Neural cell (in vitro differentiated cells): ENCODE data around the gene COL13A1. TPM values are rescaled to one million over a fixed set of nuclear protein-coding genes. Genes with fewer than 3 reads are reported as not detected.

Experiments
- H2AFZ ChIP-seq: fragments of 200-600, 300-800 bp; sonication (generic), shearing (Covaris generic); 2 replicates; pipeline ENCODE4 v1.6.0; 2014; ENCODE audit warnings: low read depth, mild to moderate bottlenecking, antibody characterized with exemption, low read length, moderate library complexity
- H3F3A ChIP-seq: fragments of 200-600 bp; shearing (Covaris generic); 2 replicates; pipeline ENCODE4 v1.6.1; 2016; ENCODE audit warnings: mild to moderate bottlenecking, moderate library complexity, mixed read lengths, antibody characterized with exemption, low read length; ENCODE audit not compliant: insufficient read depth, poor library complexity, severe bottlenecking
- H3K27ac ChIP-seq: fragments of 200-600, 300-800 bp; sonication (generic), shearing (Covaris generic); 2 replicates; pipeline ENCODE4 v1.5.1; 2014; ENCODE audit warnings: mild to moderate bottlenecking, low read length, moderate library complexity
- H3K27me3 ChIP-seq: fragments of 300-800, 200-600 bp; sonication (generic), shearing (Covaris generic); 2 replicates; pipeline ENCODE4 v1.6.0; 2014; ENCODE audit warnings: mild to moderate bottlenecking, low read depth, low read length, moderate library complexity; ENCODE audit not compliant: insufficient read depth
- H3K36me3 ChIP-seq: fragments of 300-800, 200-600 bp; sonication (generic), shearing (Covaris generic); 2 replicates; pipeline ENCODE4 v1.5.1; 2014; ENCODE audit warnings: mild to moderate bottlenecking, antibody characterized with exemption, low read length, moderate library complexity; ENCODE audit not compliant: insufficient read depth
- H3K4me2 ChIP-seq: fragments of 300-800, 200-600 bp; sonication (generic), shearing (Covaris generic); 2 replicates; pipeline ENCODE4 v1.6.0; 2014; ENCODE audit warnings: mild to moderate bottlenecking, low read length
- H3K4me3 ChIP-seq: fragments of 300-800, 200-600 bp; sonication (generic), shearing (Covaris generic); 2 replicates; pipeline ENCODE4 v1.5.1; 2014; ENCODE audit warnings: mild to moderate bottlenecking, low read length, moderate library complexity
- H3K79me2 ChIP-seq: fragments of 200-600 bp; shearing (Covaris generic); replicated peaks from 2 replicates; pipeline ENCODE4 v1.6.0; 2014; ENCODE audit warnings: mild to moderate bottlenecking, low read length, moderate library complexity; ENCODE audit not compliant: insufficient read depth
- H3K9ac ChIP-seq: fragments of 300-800, 200-600 bp; sonication (generic), shearing (Covaris generic); 2 replicates; pipeline ENCODE4 v1.6.1; 2016; ENCODE audit warnings: mild to moderate bottlenecking, low read length, mixed read lengths
- H3K9me2 ChIP-seq: fragments of 200-600 bp; shearing (Covaris generic); 2 replicates; pipeline ENCODE4 v1.6.1; 2016; ENCODE audit warnings: mild to moderate bottlenecking, low read length, mixed read lengths; ENCODE audit not compliant: insufficient read depth
- H3K9me3 ChIP-seq: fragments of 200-600, 300-800 bp; sonication (generic), shearing (Covaris generic); 2 replicates; pipeline ENCODE4 v1.6.1; 2016; ENCODE audit warnings: mild to moderate bottlenecking, mixed run types, low read length, moderate library complexity, mixed read lengths
- H4K20me1 ChIP-seq: fragments of 200-600 bp; shearing (Covaris generic); 2 replicates; pipeline ENCODE4 v1.6.1; 2016; ENCODE audit warnings: mild to moderate bottlenecking, mixed run types; ENCODE audit not compliant: insufficient read depth
- EP300 ChIP-seq: fragments of 450-650 bp; conservative IDR thresholded peaks from 2 replicates; pipeline ENCODE4 v1.6.1; 2014; ENCODE audit warnings: antibody characterized with exemption, mild to moderate bottlenecking, moderate library complexity; ENCODE audit not compliant: poor library complexity, severe bottlenecking
- EZH2 ChIP-seq: fragments of 200-600, 300-800 bp; shearing (Covaris generic), sonication (generic); IDR thresholded peaks from 2 replicates; pipeline ENCODE4 v1.6.1; 2014; ENCODE audit warnings: antibody characterized with exemption, low read length, borderline replicate concordance, mild to moderate bottlenecking; ENCODE audit not compliant: insufficient read depth, poor library complexity, severe bottlenecking
- MXI1 ChIP-seq: fragments of 450-650 bp; conservative IDR thresholded peaks from 2 replicates; pipeline ENCODE4 v1.6.1; 2014; ENCODE audit warnings: antibody characterized with exemption, mild to moderate bottlenecking; ENCODE audit not compliant: poor library complexity, severe bottlenecking
- POLR2AphosphoS5 ChIP-seq: IDR thresholded peaks from 2 replicates; pipeline ENCODE4 v1.6.1; 2012
- RAD21 ChIP-seq: fragments of 450-650 bp; conservative IDR thresholded peaks from 2 replicates; pipeline ENCODE4 v1.6.1; 2014; ENCODE audit warnings: antibody characterized with exemption, mild to moderate bottlenecking, moderate library complexity
- SMC3 ChIP-seq: fragments of 450-650 bp; conservative IDR thresholded peaks from 2 replicates; pipeline ENCODE4 v1.6.1; 2014; ENCODE audit warnings: antibody characterized with exemption, mild to moderate bottlenecking, moderate library complexity; ENCODE audit not compliant: poor library complexity
- TAF1 ChIP-seq: IDR thresholded peaks from 2 replicates; pipeline ENCODE4 v1.6.1; 2012; ENCODE audit warnings: low read depth
- polyA plus RNA-seq: library from polyadenylated mRNA; depleted of rRNA; stranded (reverse); fragments of >200 nt; gene quantifications from 2 replicates; pipeline ENCODE4 v1.2.3, GENCODE V29; 2014
- TF ChIP-seq, protein P1 (sequence below): IDR thresholded peaks from 2 replicates; pipeline ENCODE4 v1.6.1; 2012; ENCODE audit warnings: borderline replicate concordance
- TF ChIP-seq, protein P2 (sequence below): fragments of 450-650 bp; IDR thresholded peaks from 2 replicates; pipeline ENCODE4 v1.5.1; 2014; ENCODE audit warnings: antibody characterized with exemption, mild to moderate bottlenecking, moderate library complexity; ENCODE audit not compliant: poor library complexity, severe bottlenecking

COL13A1 gene
- polyA plus RNA-seq, 1 donor from 2014 or later, result 4.7 TPM

DNA sequence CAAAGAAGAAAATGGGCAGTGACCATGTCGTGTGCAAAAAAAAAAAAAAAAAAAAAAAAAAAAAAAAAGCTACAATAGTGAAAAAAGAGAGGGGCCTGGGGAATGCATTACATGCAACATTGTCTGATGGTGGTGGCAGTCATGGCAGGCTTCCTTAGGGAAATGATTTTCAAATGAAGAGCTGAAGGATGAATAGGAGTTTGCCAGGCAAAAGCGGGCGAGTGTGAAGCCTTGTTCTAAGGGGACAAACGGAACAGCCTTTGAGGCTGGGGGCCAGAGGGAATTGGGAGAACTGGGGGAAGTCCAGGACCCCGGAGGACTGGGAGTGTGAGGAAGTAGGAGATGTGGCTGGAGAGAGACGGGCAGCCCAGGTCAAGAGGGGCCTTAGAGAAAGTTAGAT is 3.1 kb downstream of the COL13A1 start:
- Histone ChIP-seq H3K9me2 (no peaks in the 10 kb centered on the region), H3K36me3 (no peaks in the 10 kb centered on the region), H3K27ac (no peak overlapping the region), H3F3A (no peaks in the 10 kb centered on the region), H3K4me2 (no peak overlapping the region), H2AFZ (no peak overlapping the region), H3K79me2 (no peaks in the 10 kb centered on the region), H3K9ac (no peak overlapping the region), H3K4me3 (no peak overlapping the region), H3K9me3 (no peaks in the 10 kb centered on the region), H3K27me3 (peaks cover 43% of the 10 kb centered on the region), H4K20me1 (no peaks in the 10 kb centered on the region)
- TF ChIP-seq EP300 (no peak), POLR2AphosphoS5 (no peak), TAF1 (no peak), RAD21 (no peak), EZH2 (no peak), SMC3 (no peak), MXI1 (no peak)
- TF ChIP-seq, protein P1, sequence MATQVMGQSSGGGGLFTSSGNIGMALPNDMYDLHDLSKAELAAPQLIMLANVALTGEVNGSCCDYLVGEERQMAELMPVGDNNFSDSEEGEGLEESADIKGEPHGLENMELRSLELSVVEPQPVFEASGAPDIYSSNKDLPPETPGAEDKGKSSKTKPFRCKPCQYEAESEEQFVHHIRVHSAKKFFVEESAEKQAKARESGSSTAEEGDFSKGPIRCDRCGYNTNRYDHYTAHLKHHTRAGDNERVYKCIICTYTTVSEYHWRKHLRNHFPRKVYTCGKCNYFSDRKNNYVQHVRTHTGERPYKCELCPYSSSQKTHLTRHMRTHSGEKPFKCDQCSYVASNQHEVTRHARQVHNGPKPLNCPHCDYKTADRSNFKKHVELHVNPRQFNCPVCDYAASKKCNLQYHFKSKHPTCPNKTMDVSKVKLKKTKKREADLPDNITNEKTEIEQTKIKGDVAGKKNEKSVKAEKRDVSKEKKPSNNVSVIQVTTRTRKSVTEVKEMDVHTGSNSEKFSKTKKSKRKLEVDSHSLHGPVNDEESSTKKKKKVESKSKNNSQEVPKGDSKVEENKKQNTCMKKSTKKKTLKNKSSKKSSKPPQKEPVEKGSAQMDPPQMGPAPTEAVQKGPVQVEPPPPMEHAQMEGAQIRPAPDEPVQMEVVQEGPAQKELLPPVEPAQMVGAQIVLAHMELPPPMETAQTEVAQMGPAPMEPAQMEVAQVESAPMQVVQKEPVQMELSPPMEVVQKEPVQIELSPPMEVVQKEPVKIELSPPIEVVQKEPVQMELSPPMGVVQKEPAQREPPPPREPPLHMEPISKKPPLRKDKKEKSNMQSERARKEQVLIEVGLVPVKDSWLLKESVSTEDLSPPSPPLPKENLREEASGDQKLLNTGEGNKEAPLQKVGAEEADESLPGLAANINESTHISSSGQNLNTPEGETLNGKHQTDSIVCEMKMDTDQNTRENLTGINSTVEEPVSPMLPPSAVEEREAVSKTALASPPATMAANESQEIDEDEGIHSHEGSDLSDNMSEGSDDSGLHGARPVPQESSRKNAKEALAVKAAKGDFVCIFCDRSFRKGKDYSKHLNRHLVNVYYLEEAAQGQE, result no peak
- TF ChIP-seq, protein P2, sequence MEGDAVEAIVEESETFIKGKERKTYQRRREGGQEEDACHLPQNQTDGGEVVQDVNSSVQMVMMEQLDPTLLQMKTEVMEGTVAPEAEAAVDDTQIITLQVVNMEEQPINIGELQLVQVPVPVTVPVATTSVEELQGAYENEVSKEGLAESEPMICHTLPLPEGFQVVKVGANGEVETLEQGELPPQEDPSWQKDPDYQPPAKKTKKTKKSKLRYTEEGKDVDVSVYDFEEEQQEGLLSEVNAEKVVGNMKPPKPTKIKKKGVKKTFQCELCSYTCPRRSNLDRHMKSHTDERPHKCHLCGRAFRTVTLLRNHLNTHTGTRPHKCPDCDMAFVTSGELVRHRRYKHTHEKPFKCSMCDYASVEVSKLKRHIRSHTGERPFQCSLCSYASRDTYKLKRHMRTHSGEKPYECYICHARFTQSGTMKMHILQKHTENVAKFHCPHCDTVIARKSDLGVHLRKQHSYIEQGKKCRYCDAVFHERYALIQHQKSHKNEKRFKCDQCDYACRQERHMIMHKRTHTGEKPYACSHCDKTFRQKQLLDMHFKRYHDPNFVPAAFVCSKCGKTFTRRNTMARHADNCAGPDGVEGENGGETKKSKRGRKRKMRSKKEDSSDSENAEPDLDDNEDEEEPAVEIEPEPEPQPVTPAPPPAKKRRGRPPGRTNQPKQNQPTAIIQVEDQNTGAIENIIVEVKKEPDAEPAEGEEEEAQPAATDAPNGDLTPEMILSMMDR, result no peak

DNA sequence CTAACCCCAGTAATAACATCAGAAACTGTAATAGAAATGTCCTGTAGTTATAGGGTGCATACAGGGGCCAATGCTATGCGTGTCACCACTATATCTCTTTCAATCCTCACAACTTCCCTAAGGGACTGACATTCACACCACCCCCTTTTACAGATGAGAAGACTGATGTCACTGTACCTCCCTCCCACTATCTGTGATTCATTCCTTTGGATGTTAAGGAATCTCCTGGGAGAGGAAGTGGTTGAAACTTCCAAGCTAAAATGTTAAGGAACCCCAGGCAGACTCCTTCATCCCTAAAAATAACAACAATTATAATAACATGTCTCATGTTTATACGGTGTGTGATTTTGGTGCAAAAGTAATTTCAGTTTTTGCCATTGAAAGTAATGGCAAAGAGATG is 5.4 kb downstream of the COL13A1 start:
- no peak overlapping the region for H3K27ac ChIP-seq
- no peaks in the 10 kb centered on the region for H4K20me1 ChIP-seq
- peaks cover 19% of the 10 kb centered on the region for H3K27me3 ChIP-seq
- H3K4me2 ChIP-seq, result no peak overlapping the region
- TF ChIP-seq SMC3, result no peak
- TF ChIP-seq MXI1, result no peak
- TF ChIP-seq POLR2AphosphoS5, result no peak
- TF ChIP-seq RAD21, result no peak
- no peak for TF ChIP-seq TAF1
- TF ChIP-seq EZH2, result no peak
- no peak for TF ChIP-seq EP300
- TF ChIP-seq, protein P2, result no peak
- TF ChIP-seq, protein P1, result no peak
- H3K9me3 ChIP-seq, result no peaks in the 10 kb centered on the region
- H3K79me2 ChIP-seq, result no peaks in the 10 kb centered on the region
- no peak overlapping the region for H2AFZ ChIP-seq
- no peaks in the 10 kb centered on the region for H3K9me2 ChIP-seq
- H3F3A ChIP-seq, result no peaks in the 10 kb centered on the region
- no peak overlapping the region for H3K4me3 ChIP-seq
- no peaks in the 10 kb centered on the region for H3K36me3 ChIP-seq
- no peak overlapping the region for H3K9ac ChIP-seq
